Endothelial cell of umbilical vein (primary cell): ENCODE measurements around the gene CEP85L. TPM values are rescaled to one million over a fixed set of nuclear protein-coding genes. Genes with fewer than 3 reads are reported as not detected.

Source experiments
- BruUV-seq: library from RNA; stranded (reverse); fragments of 400-500 nt; replicated peaks from 2 replicates; lab custom pipeline; 2021; lab: Mats Ljungman, UMichigan
- CTCF ChIA-PET: fragments of 300-600, 350-600 bp; sonication (Branson Sonifier 250); formaldehyde crosslinking; loops from one replicate; lab custom pipeline; 2021; ENCODE audit warnings: antibody characterized with exemption, inconsistent platforms; lab: Charles Lee
- POLR2A ChIA-PET: fragments of 300-600, 350-600 bp; sonication (Branson Sonifier 250); formaldehyde crosslinking; loops from one replicate; lab custom pipeline; 2021; ENCODE audit warnings: antibody characterized with exemption, inconsistent platforms; lab: Charles Lee
- DNase-seq: peaks from one replicate; pipeline ENCODE4 v3.0.0-alpha.2; 2011; ENCODE audit warnings: low read depth, low spot score
- FAIRE-seq: peaks from 2 replicates; lab custom pipeline; 2011; peaks lifted over from hg19 to GRCh38; lab: Jason Lieb, UNC
- H2AFZ ChIP-seq: 2 replicates; pipeline ENCODE4 v1.6.0; 2012; ENCODE audit warnings: low read depth, low read length, control low read depth, inconsistent platforms
- H3K27ac ChIP-seq: 2 replicates; pipeline ENCODE4 v1.5.1; 2011; ENCODE audit warnings: low read depth, mild to moderate bottlenecking, control low read depth, low read length, moderate library complexity; ENCODE audit not compliant: insufficient read depth
- H3K27me3 ChIP-seq, 2 experiments: 2 replicates each; pipeline versions ENCODE4 v1.6.0 to v1.6.1; 2011; ENCODE audit warnings: low read length in 2 of 2, mixed read lengths in 1 of 2; ENCODE audit not compliant: control insufficient read depth in 2 of 2, insufficient read depth in 2 of 2
- H3K36me3 ChIP-seq, 2 experiments: 2 replicates in 1 of 2; 3 replicates in 1 of 2; pipeline ENCODE4 v1.5.1; 2011; ENCODE audit warnings: low read length in 2 of 2, mild to moderate bottlenecking in 1 of 2, moderate library complexity in 1 of 2; ENCODE audit not compliant: control insufficient read depth in 2 of 2, insufficient read depth in 2 of 2; ENCODE audit errors: extremely low read depth in 1 of 2
- H3K4me1 ChIP-seq: 3 replicates; pipeline ENCODE4 v1.5.1; 2011; ENCODE audit warnings: mild to moderate bottlenecking, low read length; ENCODE audit not compliant: control insufficient read depth, insufficient read depth; ENCODE audit errors: extremely low read depth
- H3K4me2 ChIP-seq: 2 replicates; pipeline ENCODE4 v1.6.1; 2011; ENCODE audit warnings: low read length, control low read depth, mixed read lengths; ENCODE audit not compliant: insufficient read depth
- H3K4me3 ChIP-seq, 3 experiments: fragments of 200-600 bp in 1 of 3; sonication (generic), shearing (Covaris generic) in 1 of 3; replicated peaks in 1 of 3; 2 replicates each; pipeline ENCODE4 v1.5.1; 2011 to 2016; ENCODE audit warnings: control low read depth in 3 of 3, low read length in 3 of 3, mild to moderate bottlenecking in 2 of 3, inconsistent platforms in 1 of 3, low read depth in 1 of 3, moderate library complexity in 1 of 3; ENCODE audit not compliant: insufficient read depth in 1 of 3
- H3K79me2 ChIP-seq: 2 replicates; pipeline ENCODE4 v1.6.0; 2012; ENCODE audit warnings: low read length, inconsistent platforms; ENCODE audit not compliant: control insufficient read depth, insufficient read depth
- H3K9ac ChIP-seq: replicated peaks from 2 replicates; pipeline ENCODE3; 2011; ENCODE audit warnings: low read length, control low read depth; ENCODE audit not compliant: insufficient read depth; ENCODE audit errors: extremely low read depth
- H3K9me1 ChIP-seq: replicated peaks from 3 replicates; pipeline ENCODE4 v1.6.0; 2011; ENCODE audit warnings: mild to moderate bottlenecking, low read length; ENCODE audit not compliant: control insufficient read depth, insufficient read depth; ENCODE audit errors: extremely low read depth
- H3K9me3 ChIP-seq: replicated peaks from 2 replicates; pipeline ENCODE4 v1.5.1; 2012; ENCODE audit warnings: low read length, inconsistent platforms; ENCODE audit not compliant: control insufficient read depth, insufficient read depth
- H4K20me1 ChIP-seq: replicated peaks from 2 replicates; pipeline ENCODE3; 2011; ENCODE audit warnings: mild to moderate bottlenecking, low read length; ENCODE audit not compliant: control insufficient read depth, insufficient read depth; ENCODE audit errors: extremely low read depth
- EZH2 ChIP-seq: IDR thresholded peaks from 2 replicates; pipeline ENCODE4 v1.6.1; 2012; ENCODE audit warnings: borderline replicate concordance, low read depth, mild to moderate bottlenecking, moderate library complexity, low read length, inconsistent platforms; ENCODE audit not compliant: severe bottlenecking
- FOS ChIP-seq: IDR thresholded peaks from 2 replicates; pipeline ENCODE4 v1.6.1; 2011; ENCODE audit warnings: mild to moderate bottlenecking, low read length, moderate library complexity, borderline replicate concordance; ENCODE audit not compliant: insufficient read depth
- GATA2 ChIP-seq: IDR thresholded peaks from 2 replicates; pipeline ENCODE4 v1.7.0; 2011; ENCODE audit warnings: low read depth, mild to moderate bottlenecking, moderate library complexity, mixed read lengths, low read length; ENCODE audit not compliant: insufficient read length, insufficient read depth
- JUN ChIP-seq: IDR thresholded peaks from 2 replicates; pipeline ENCODE4 v1.6.1; 2011; ENCODE audit warnings: borderline replicate concordance, low read depth; ENCODE audit not compliant: insufficient read length, insufficient read depth
- MYC ChIP-seq: IDR thresholded peaks from one replicate; pipeline ENCODE4 v1.6.1; 2011; ENCODE audit warnings: mild to moderate bottlenecking, low read depth, low read length
- POLR2A ChIP-seq: IDR thresholded peaks from 2 replicates; pipeline ENCODE4 v1.6.1; 2012; ENCODE audit warnings: low read depth, mild to moderate bottlenecking, control low read depth, low read length
- POLR2AphosphoS5 ChIP-seq: IDR thresholded peaks from 2 replicates; pipeline ENCODE4 v1.6.1; 2012; ENCODE audit warnings: low read depth, mild to moderate bottlenecking, control low read depth, low read length, moderate library complexity; ENCODE audit not compliant: insufficient read depth
- dilution Hi-C: fragments of 300-500 bp; cut with MboI; formaldehyde crosslinking; loops from one replicate; pipeline ENCODE4 v1.15.0; 2019; ENCODE audit warnings: low sequenced_read_pairs; ENCODE audit not compliant: extremely low pct_ligation_motif_present
- intact Hi-C: fragments of 100-400 bp; cut with micrococcal nuclease; formaldehyde crosslinking; loops from one replicate; pipeline ENCODE4 v1.10.0; 2022
- polyA plus RNA-seq, 4 experiments: library from polyadenylated mRNA; depleted of rRNA in 3 of 4; stranded (reverse) in 3 of 4; unstranded in 1 of 4; fragments of >200 nt; gene quantifications; 2 replicates each; pipeline versions ENCODE4 v1.2.1 to v1.2.3, GENCODE V29; 2011 to 2012; ENCODE audit warnings: missing spikeins in 1 of 4
- total RNA-seq: library from RNA; stranded (reverse); gene quantifications from 2 replicates; pipeline ENCODE4 v1.2.3, GENCODE V29; 2021
- TF ChIP-seq, protein P1 (sequence below), 2 donors: IDR thresholded peaks; 1 replicate in 1 of 2; 2 replicates in 1 of 2; pipeline ENCODE4 v1.5.1; 2011; ENCODE audit warnings: low read length in 2 of 2, mild to moderate bottlenecking in 2 of 2, moderate library complexity in 2 of 2, control low read depth in 1 of 2, inconsistent platforms in 1 of 2, low read depth in 1 of 2; ENCODE audit not compliant: insufficient read depth in 1 of 2; ENCODE audit errors: extremely low read depth in 1 of 2
- TF ChIP-seq, protein P2 (sequence below): IDR thresholded peaks from 2 replicates; pipeline ENCODE4 v1.6.1; 2011; ENCODE audit not compliant: insufficient read depth, insufficient read length

Gene CEP85L
- total and polyA plus RNA-seq, 2 donors (not counting 3 experiments of a cell fraction or from before 2014, with no cell fraction given): 1.8 to 9.2 TPM

DNA sequence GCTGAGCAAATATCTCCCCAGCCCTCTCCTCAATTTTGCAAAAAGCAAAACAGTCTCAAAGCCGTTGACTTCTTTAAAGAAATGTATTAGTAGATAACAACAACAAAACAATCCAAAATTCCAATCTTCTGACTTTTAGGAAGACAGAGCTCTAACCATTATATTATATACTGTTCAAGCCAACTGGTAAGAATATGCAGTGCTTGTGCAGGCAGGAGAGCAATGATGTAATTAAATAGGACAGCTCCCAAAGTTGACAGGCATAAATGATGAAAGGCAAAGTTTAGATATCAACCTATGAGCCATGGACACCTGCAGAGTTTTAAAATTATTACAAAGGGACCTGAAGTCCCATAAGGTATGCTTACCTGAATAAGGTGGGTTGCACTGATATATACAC is 16.6 kb upstream of the CEP85L start:
- H3K9me3 ChIP-seq: no peaks in the 10 kb centered on the region
- no peak overlapping the region for H3K27ac ChIP-seq
- H3K79me2 ChIP-seq: no peaks in the 10 kb centered on the region
- ChIA-PET POLR2A (no interaction called here), CTCF (no interaction called here)
- H3K4me2 ChIP-seq: no peak overlapping the region
- no TSS peak for BruUV-seq
- dilution Hi-C loops (no loop called here), intact Hi-C loops (no loop called here)
- no peak for DNase-seq
- H3K27me3 ChIP-seq: no peaks in the 10 kb centered on the region
- H3K9ac ChIP-seq: no peak overlapping the region
- no peaks in the 10 kb centered on the region for H4K20me1 ChIP-seq
- H3K4me1 ChIP-seq: peaks cover 2% of the 10 kb centered on the region
- FAIRE-seq: no peak
- no peak overlapping the region for H2AFZ ChIP-seq
- TF ChIP-seq EZH2 (no peak), JUN (no peak), POLR2AphosphoS5 (no peak), MYC (no peak), POLR2A (no peak), GATA2 (no peak), FOS (no peak)
- TF ChIP-seq, protein P1, sequence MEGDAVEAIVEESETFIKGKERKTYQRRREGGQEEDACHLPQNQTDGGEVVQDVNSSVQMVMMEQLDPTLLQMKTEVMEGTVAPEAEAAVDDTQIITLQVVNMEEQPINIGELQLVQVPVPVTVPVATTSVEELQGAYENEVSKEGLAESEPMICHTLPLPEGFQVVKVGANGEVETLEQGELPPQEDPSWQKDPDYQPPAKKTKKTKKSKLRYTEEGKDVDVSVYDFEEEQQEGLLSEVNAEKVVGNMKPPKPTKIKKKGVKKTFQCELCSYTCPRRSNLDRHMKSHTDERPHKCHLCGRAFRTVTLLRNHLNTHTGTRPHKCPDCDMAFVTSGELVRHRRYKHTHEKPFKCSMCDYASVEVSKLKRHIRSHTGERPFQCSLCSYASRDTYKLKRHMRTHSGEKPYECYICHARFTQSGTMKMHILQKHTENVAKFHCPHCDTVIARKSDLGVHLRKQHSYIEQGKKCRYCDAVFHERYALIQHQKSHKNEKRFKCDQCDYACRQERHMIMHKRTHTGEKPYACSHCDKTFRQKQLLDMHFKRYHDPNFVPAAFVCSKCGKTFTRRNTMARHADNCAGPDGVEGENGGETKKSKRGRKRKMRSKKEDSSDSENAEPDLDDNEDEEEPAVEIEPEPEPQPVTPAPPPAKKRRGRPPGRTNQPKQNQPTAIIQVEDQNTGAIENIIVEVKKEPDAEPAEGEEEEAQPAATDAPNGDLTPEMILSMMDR (IDR thresholded peaks at IDR 0.05; ENCODE audit: extremely low read depth in 1 of 2, insufficient read depth in 1 of 2, low read depth in 1 of 2, low read length in 2 of 2): no peak
- TF ChIP-seq, protein P2, sequence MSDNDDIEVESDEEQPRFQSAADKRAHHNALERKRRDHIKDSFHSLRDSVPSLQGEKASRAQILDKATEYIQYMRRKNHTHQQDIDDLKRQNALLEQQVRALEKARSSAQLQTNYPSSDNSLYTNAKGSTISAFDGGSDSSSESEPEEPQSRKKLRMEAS: no peak
- H3K4me3 ChIP-seq: no peak overlapping the region
- H3K9me1 ChIP-seq: no peaks in the 10 kb centered on the region
- H3K36me3 ChIP-seq: no peaks in the 10 kb centered on the region
